Neural progenitor cell (in vitro differentiated cells): ENCODE results near the gene HVCN1. TPM values are rescaled to one million over a fixed set of nuclear protein-coding genes. Genes with fewer than 3 reads are reported as not detected.
A peak's percentile ranks its signal among the peaks of the same experiment; 100 is the strongest.

Experiments
- DNase-seq: peaks from one replicate; pipeline ENCODE4 v3.0.0-alpha.2; 2016; ENCODE audit warnings: low spot score
- H2AFZ ChIP-seq: fragments of 200-600 bp; sonication (generic); replicated peaks from 2 replicates; pipeline ENCODE4 v1.6.1; 2016; ENCODE audit warnings: antibody characterized with exemption
- H3F3A ChIP-seq: fragments of 200-600 bp; sonication (generic); 2 replicates; pipeline ENCODE4 v1.6.1; 2016; ENCODE audit warnings: antibody characterized with exemption, low read depth
- H3K27ac ChIP-seq: fragments of 200-600 bp; sonication (generic); 2 replicates; pipeline ENCODE4 v1.5.1; 2016; ENCODE audit warnings: mild to moderate bottlenecking
- H3K27me3 ChIP-seq: fragments of 200-600 bp; sonication (generic); 2 replicates; pipeline ENCODE4 v1.6.1; 2016; ENCODE audit warnings: mild to moderate bottlenecking, moderate library complexity
- H3K36me3 ChIP-seq: fragments of 200-600 bp; sonication (generic); 2 replicates; pipeline ENCODE4 v1.5.1; 2016
- H3K4me1 ChIP-seq: fragments of 200-600 bp; sonication (generic); 2 replicates; pipeline ENCODE4 v1.6.1; 2016; ENCODE audit warnings: mixed run types
- H3K4me2 ChIP-seq: fragments of 200-600 bp; sonication (generic); 2 replicates; pipeline ENCODE4 v1.6.1; 2016
- H3K4me3 ChIP-seq: fragments of 200-600 bp; sonication (generic); 2 replicates; pipeline ENCODE4 v1.5.1; 2016
- H3K79me2 ChIP-seq: fragments of 200-600 bp; sonication (generic); 2 replicates; pipeline ENCODE4 v1.6.1; 2016; ENCODE audit warnings: low read depth
- H3K9ac ChIP-seq: fragments of 200-600 bp; sonication (generic); 2 replicates; pipeline ENCODE4 v1.6.1; 2016
- H3K9me3 ChIP-seq: fragments of 200-600 bp; sonication (generic); 2 replicates; pipeline ENCODE4 v1.5.1; 2016; ENCODE audit warnings: low read depth
- H4K20me1 ChIP-seq: fragments of 200-600 bp; sonication (generic); 2 replicates; pipeline ENCODE4 v1.6.1; 2016; ENCODE audit warnings: low read depth
- H3K27ac Mint-ChIP-seq: 3 replicates; pipeline ENCODE4 v1.8.0; 2021; ENCODE audit warnings: mixed read lengths
- H3K27me3 Mint-ChIP-seq: 2 replicates; pipeline ENCODE4 v1.8.0; 2022; ENCODE audit warnings: low read depth, mild to moderate bottlenecking, inconsistent platforms, moderate library complexity, mixed read lengths; ENCODE audit not compliant: insufficient read depth
- H3K36me3 Mint-ChIP-seq: 3 replicates; pipeline ENCODE4 v1.8.0; 2021; ENCODE audit warnings: mixed read lengths
- H3K4me1 Mint-ChIP-seq: 3 replicates; pipeline ENCODE4 v1.8.0; 2021; ENCODE audit warnings: mixed read lengths
- H3K4me3 Mint-ChIP-seq: 3 replicates; pipeline ENCODE4 v1.8.0; 2021; ENCODE audit warnings: mild to moderate bottlenecking, moderate library complexity, mixed read lengths
- H3K9me3 Mint-ChIP-seq: 3 replicates; pipeline ENCODE4 v1.8.0; 2020; ENCODE audit warnings: mixed read lengths
- EZH2 ChIP-seq: fragments of 200-600 bp; sonication (generic); IDR thresholded peaks from 2 replicates; pipeline ENCODE4 v1.6.1; 2017; ENCODE audit warnings: antibody characterized with exemption, mild to moderate bottlenecking, moderate library complexity
- EZH2phosphoT487 ChIP-seq: fragments of 200-600 bp; sonication (generic); IDR thresholded peaks from 2 replicates; pipeline ENCODE4 v1.6.1; 2017; ENCODE audit warnings: antibody characterized with exemption
- total RNA-seq: library from RNA; depleted of rRNA; stranded (reverse); fragments of >200 nt; gene quantifications from 2 replicates; pipeline ENCODE4 v1.2.3, GENCODE V29; 2015; ENCODE audit warnings: low replicate concordance
- TF ChIP-seq, protein P1 (sequence below): fragments of 200-600 bp; sonication (generic); IDR thresholded peaks from 2 replicates; pipeline ENCODE4 v1.5.1; 2017; ENCODE audit warnings: antibody characterized with exemption, mild to moderate bottlenecking

The HVCN1 gene
- total RNA-seq, 1 donor from 2014 or later = 16.4 TPM

DNA sequence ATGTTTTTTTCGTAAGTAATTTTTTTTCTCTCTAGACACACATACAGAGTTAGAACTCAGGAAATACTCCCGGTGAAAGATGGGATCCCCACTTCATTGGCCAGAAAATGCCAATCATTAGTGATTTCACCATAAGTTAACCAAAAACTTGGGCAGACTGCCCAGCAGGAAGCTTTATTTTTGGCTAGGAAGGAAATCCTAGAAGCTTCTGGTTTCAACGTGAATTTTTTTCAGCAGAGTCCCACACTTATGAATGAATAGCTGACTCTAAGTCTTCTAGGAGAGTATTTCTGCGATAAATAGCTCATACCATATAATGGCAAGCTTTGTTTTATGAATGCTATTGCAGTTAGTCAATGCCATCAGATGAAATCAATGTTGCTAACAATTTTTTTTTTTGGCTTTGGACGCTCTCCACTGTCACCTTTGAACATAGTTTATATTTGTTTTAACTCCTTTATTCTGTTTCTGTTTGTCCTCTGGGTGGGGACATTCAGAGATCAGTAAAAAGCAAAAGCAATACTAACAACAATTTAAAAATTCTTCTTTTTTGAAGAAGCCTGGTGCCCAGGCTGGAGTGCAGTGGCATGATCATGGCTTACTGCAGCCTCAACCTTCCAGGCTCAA is 44.3 kb upstream of the HVCN1 start:
- H3K27me3 ChIP-seq = no peaks in the 10 kb centered on the region
- H3K4me2 ChIP-seq = no peak overlapping the region
- no peak overlapping the region for H3K4me3 ChIP-seq
- peak overlapping the region; percentile 4 for H3K27ac ChIP-seq
- TF ChIP-seq, protein P1, sequence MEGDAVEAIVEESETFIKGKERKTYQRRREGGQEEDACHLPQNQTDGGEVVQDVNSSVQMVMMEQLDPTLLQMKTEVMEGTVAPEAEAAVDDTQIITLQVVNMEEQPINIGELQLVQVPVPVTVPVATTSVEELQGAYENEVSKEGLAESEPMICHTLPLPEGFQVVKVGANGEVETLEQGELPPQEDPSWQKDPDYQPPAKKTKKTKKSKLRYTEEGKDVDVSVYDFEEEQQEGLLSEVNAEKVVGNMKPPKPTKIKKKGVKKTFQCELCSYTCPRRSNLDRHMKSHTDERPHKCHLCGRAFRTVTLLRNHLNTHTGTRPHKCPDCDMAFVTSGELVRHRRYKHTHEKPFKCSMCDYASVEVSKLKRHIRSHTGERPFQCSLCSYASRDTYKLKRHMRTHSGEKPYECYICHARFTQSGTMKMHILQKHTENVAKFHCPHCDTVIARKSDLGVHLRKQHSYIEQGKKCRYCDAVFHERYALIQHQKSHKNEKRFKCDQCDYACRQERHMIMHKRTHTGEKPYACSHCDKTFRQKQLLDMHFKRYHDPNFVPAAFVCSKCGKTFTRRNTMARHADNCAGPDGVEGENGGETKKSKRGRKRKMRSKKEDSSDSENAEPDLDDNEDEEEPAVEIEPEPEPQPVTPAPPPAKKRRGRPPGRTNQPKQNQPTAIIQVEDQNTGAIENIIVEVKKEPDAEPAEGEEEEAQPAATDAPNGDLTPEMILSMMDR = no peak
- no peak for TF ChIP-seq EZH2phosphoT487
- TF ChIP-seq EZH2 = no peak
- no peaks in the 10 kb centered on the region for H3K27me3 Mint-ChIP-seq
- H3K27ac Mint-ChIP-seq = no peak overlapping the region
- no peak overlapping the region for H2AFZ ChIP-seq
- peaks cover 3% of the 10 kb centered on the region for H3F3A ChIP-seq
- H4K20me1 ChIP-seq = peaks cover 100% of the 10 kb centered on the region
- H3K79me2 ChIP-seq = peaks cover 100% of the 10 kb centered on the region
- H3K9me3 ChIP-seq = no peaks in the 10 kb centered on the region
- H3K9me3 Mint-ChIP-seq = no peaks in the 10 kb centered on the region
- DNase-seq = no peak
- peak overlapping the region; percentile 16 for H3K9ac ChIP-seq
- H3K4me1 Mint-ChIP-seq = peaks cover 24% of the 10 kb centered on the region
- no peak overlapping the region for H3K4me3 Mint-ChIP-seq
- peaks cover 22% of the 10 kb centered on the region for H3K4me1 ChIP-seq
- H3K36me3 ChIP-seq = peaks cover 24% of the 10 kb centered on the region
- peaks cover 30% of the 10 kb centered on the region for H3K36me3 Mint-ChIP-seq

DNA sequence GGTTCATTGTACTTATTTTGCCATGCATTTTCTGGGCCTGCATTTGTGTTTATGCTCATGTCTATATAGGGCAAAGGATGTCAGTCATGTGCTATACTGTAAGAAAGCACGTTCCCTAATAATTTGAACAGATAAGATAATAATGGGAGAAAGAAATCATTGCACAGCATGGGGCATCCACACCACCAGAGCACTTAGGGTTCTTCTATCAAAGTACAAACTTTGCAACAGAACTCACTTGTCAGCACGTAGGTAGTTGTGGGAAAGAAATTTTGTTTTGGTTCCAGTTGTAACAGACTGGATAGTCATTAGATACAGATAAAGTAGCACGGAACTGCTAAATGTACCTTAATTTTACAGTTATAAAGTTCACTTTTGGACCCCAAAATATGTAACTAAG is 43.7 kb upstream of the HVCN1 start:
- no peak for DNase-seq
- H3K36me3 Mint-ChIP-seq = peaks cover 33% of the 10 kb centered on the region

DNA sequence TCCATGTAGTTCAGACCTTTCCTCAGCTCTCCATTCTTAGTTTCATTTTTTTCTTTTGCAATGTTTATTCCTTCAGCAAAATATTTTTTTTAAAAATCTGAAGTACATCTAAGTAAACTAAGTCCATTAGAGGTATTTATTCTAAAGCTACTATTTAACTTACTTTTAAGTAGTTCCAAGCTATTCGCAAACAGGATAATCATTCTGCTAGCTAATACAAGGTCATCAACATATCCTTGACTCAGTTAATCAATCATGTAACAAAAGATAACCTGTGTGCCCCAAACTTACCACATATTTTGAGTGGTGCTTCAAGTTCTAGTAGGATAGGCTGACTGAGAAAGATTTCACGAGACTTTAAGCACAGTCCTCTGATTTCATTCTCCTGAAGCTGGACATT is 42.6 kb upstream of the HVCN1 start:
- no peaks in the 10 kb centered on the region for H3K27me3 Mint-ChIP-seq

More for the DNA sequence above, 43.7 kb upstream of the HVCN1 start:
- Histone ChIP-seq H3K79me2 (peaks cover 99% of the 10 kb centered on the region), H2AFZ (no peak overlapping the region), H3K4me3 (no peak overlapping the region), H3K36me3 (peaks cover 24% of the 10 kb centered on the region), H4K20me1 (peaks cover 98% of the 10 kb centered on the region), H3K27me3 (no peaks in the 10 kb centered on the region), H3K27ac (peak overlapping the region; percentile 4), H3K9me3 (no peaks in the 10 kb centered on the region), H3K9ac (peak overlapping the region; percentile 16), H3K4me2 (peak overlapping the region; percentile 8), H3K4me1 (peaks cover 19% of the 10 kb centered on the region), H3F3A (no peaks in the 10 kb centered on the region)
- TF ChIP-seq EZH2phosphoT487 = no peak
- TF ChIP-seq, protein P1 = no peak
- no peak for TF ChIP-seq EZH2
- Mint-ChIP-seq H3K9me3 (no peaks in the 10 kb centered on the region), H3K4me1 (peaks cover 20% of the 10 kb centered on the region), H3K27ac (no peak overlapping the region), H3K27me3 (no peaks in the 10 kb centered on the region), H3K4me3 (no peak overlapping the region)

More for the DNA sequence above, 42.6 kb upstream of the HVCN1 start:
- Histone ChIP-seq H3K9me3 (no peaks in the 10 kb centered on the region), H3K4me2 (no peak overlapping the region), H3K4me1 (peaks cover 19% of the 10 kb centered on the region), H3K27me3 (no peaks in the 10 kb centered on the region), H3F3A (no peaks in the 10 kb centered on the region), H3K9ac (no peak overlapping the region), H3K79me2 (peaks cover 99% of the 10 kb centered on the region), H3K36me3 (peaks cover 24% of the 10 kb centered on the region), H3K4me3 (no peak overlapping the region), H2AFZ (no peak overlapping the region), H3K27ac (no peak overlapping the region), H4K20me1 (peaks cover 98% of the 10 kb centered on the region)
- peaks cover 40% of the 10 kb centered on the region for H3K36me3 Mint-ChIP-seq
- no peak for DNase-seq
- H3K27ac Mint-ChIP-seq = no peak overlapping the region
- no peaks in the 10 kb centered on the region for H3K9me3 Mint-ChIP-seq
- TF ChIP-seq, protein P1 = no peak
- TF ChIP-seq EZH2 (no peak), EZH2phosphoT487 (no peak)
- peaks cover 20% of the 10 kb centered on the region for H3K4me1 Mint-ChIP-seq
- no peak overlapping the region for H3K4me3 Mint-ChIP-seq
